ENCODE results near the gene RAC3. TPM values are rescaled to one million over a fixed set of nuclear protein-coding genes. Genes with fewer than 3 reads are reported as not detected.

RAC3 gene
- total and polyA plus RNA-seq, 2 donors: 4.7 to 6.9 TPM

DNA sequence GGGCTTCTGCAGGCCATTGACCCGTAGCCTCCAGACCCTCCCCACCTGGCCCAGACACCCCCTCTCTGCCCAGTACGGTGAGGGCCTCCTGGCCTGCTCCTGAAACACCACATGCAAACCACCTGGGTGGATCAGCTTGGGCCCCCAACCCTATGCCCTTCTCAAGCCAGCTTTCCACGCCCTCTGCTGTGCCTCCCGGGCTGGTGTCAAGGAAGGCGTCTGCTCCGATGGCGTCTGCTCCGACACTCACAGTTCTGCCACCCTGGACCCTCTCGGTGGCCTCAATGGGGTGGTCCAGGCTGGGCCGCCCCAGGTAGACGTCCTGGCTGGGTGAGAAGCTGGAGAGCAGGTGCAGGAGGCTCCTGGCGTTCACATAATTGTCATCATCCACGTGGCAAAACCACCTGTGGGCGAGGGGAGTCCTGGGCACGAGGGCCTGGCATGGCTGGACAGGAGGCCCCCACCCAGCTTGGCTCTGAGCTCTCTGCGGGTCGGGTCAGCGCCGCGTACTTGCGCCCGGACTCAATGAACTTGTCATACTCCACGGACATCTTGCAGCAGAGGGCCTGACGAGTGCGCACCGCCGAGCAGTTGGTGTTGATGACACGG, 18.8 kb downstream of the RAC3 start:
- no peak for DNase-seq (ENCODE audit: low read depth in 6 of 9, low spot score in 9 of 9)
- H3K27me3 ChIP-seq (ENCODE audit: control insufficient read depth in 2 of 2, insufficient read depth in 1 of 2, low read length in 1 of 2): no peaks in the 10 kb centered on the region
- peaks cover 34 to 45% of the 10 kb centered on the region in 2 donors for H3K36me3 ChIP-seq (ENCODE audit: control insufficient read depth in 2 of 2, insufficient read depth in 2 of 2, low read length in 1 of 2)
- H3K27ac ChIP-seq (ENCODE audit: low read depth in 1 of 2, low read length in 1 of 2): no peak overlapping the region
- H3K4me1 ChIP-seq (ENCODE audit: control insufficient read depth in 2 of 2, insufficient read depth in 2 of 2, low read length in 2 of 2): peaks cover 16 to 22% of the 10 kb centered on the region in 2 donors
- H3K9me3 ChIP-seq (ENCODE audit: control insufficient read depth in 2 of 2, insufficient read depth in 1 of 2, low read length in 1 of 2): no peaks in the 10 kb centered on the region
- 95% methylated on average over 28 of the region's 28 CpGs for WGBS
- H3K4me3 ChIP-seq (ENCODE audit: low read length in 2 of 2): peak overlapping the region in 1 of 2 donors; percentile 42

DNA sequence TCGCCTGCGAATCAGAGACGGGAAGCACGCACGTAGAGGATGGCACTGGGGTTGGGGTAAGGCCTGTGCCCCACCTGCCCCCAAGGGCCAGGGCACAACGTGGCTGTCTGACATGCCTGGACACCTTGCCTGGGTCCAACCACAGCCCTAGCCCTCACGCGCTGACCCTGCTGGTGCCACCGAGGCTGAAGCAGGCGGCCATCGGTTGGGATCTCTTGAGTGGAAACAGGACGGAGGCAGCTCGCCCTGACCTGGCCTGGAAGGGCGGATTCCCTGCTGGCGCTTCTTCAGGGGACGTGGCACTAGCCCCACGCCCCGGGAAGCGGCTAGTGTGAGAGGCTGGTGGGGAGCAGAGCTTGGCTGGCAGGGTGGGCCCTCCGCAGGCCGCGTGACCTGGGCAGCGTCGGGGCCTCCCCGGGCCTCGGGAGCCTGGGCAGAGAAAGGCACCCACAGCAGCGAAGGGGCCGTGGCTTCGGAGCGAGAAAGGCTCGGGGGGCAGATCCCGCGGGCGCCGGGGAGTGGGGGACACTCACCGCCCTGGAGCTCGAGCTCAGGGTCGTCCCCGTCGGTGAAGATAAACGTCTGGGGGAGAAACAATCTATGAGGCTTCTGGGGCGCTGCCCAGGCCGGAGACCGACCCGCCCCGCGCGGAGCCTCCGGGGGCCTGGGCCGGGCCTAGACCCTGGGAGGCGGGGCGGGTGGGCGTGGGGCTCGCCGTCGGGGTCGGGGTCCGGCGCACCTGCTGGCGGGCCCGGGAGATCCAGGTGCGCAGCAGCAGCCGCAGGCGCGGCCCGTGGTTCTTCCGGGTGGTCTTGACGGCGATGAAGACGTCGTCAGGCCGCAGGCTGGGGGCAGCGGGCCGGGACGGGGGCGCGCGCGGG, 19.5 kb downstream of the RAC3 start:
- Histone ChIP-seq H3K4me1 (ENCODE audit: control insufficient read depth in 2 of 2, insufficient read depth in 2 of 2, low read length in 2 of 2) (peaks cover 16 to 22% of the 10 kb centered on the region in 2 donors), H3K36me3 (ENCODE audit: control insufficient read depth in 2 of 2, insufficient read depth in 2 of 2, low read length in 1 of 2) (peaks cover 42 to 52% of the 10 kb centered on the region in 2 donors), H3K27ac (ENCODE audit: low read depth in 1 of 2, low read length in 1 of 2) (no peak overlapping the region), H3K27me3 (ENCODE audit: control insufficient read depth in 2 of 2, insufficient read depth in 1 of 2, low read length in 1 of 2) (no peaks in the 10 kb centered on the region), H3K9me3 (ENCODE audit: control insufficient read depth in 2 of 2, insufficient read depth in 1 of 2, low read length in 1 of 2) (no peaks in the 10 kb centered on the region), H3K4me3 (ENCODE audit: low read length in 2 of 2) (peak overlapping the region; percentile 42 to 94)
- 23% methylated on average over 79 of the region's 79 CpGs for WGBS
- DNase-seq (ENCODE audit: low read depth in 6 of 9, low spot score in 9 of 9): no peak

DNA sequence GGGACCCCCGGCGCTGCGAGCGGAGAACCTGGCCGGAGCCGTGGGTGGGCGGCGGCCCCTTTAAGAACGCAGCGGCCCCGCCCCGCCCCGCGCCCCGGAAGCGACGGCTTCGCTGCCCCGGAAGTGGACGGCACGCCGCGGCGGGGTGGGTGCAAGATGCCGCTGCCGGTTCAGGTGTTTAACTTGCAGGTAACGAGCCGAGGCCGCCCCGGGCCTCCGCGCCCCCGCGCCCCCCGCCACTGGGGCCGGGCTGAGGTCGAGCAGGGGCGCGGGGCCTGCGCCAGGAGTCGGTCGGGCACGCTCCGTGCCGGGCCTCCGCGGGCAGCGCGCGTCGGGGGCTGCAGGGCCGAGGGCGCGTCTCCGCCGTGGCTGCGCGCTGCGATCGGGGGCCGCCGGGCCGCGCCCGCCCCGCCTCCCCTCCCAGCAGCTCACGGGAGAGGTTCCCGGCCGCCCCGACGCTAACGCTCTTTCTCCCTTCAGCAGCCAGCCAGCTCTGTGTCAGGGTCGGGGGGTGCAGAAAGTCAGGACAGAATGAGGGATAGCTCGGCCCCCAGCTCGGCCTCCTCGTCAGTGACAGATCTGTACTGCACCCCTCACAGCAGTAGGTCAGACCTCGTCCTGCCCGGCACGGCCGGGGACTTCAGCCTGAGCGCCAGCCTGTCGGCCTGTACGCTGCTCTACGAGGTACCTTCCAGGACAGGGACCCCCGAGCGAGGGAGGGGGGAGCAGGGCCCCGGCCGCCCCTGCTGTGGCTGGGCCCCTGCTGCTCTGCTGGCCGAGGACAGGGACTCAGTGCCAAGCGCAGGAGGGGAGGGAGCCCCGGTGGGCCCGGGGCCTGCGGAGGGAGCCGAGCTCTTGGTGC, 20.5 kb downstream of the RAC3 start, which contains the start of the genes GPS1 and RFNG:
GPS1 (plus strand) TSS at position 123 of the 862 bp plus-strand sequence; CDS start at position 157, 34 bp downstream.
RFNG (minus strand) TSS at position 36 of the 862 bp plus-strand sequence. CDS start 45 bp downstream, outside the sequence.
- under 1% methylated on average over 94 of the region's 94 CpGs for WGBS
- no peaks in the 10 kb centered on the region for H3K9me3 ChIP-seq (ENCODE audit: control insufficient read depth in 2 of 2, insufficient read depth in 1 of 2, low read length in 1 of 2)
- peak in 7 of 9 donors; percentile 30 to 86 (median 64) for DNase-seq (ENCODE audit: low read depth in 6 of 9, low spot score in 9 of 9)
- H3K4me1 ChIP-seq (ENCODE audit: control insufficient read depth in 2 of 2, insufficient read depth in 2 of 2, low read length in 2 of 2): peaks cover 16 to 22% of the 10 kb centered on the region in 2 donors
- peak within 1 kb of the TSS in 1 of 2 donors; percentile 36 for H3K27ac ChIP-seq (ENCODE audit: low read depth in 1 of 2, low read length in 1 of 2)
- H3K36me3 ChIP-seq (ENCODE audit: control insufficient read depth in 2 of 2, insufficient read depth in 2 of 2, low read length in 1 of 2): peaks cover 48 to 58% of the 10 kb centered on the region in 2 donors
- H3K27me3 ChIP-seq (ENCODE audit: control insufficient read depth in 2 of 2, insufficient read depth in 1 of 2, low read length in 1 of 2): no peaks in the 10 kb centered on the region
- peak within 1 kb of the TSS; percentile 74 to 94 for H3K4me3 ChIP-seq (ENCODE audit: low read length in 2 of 2)

DNA sequence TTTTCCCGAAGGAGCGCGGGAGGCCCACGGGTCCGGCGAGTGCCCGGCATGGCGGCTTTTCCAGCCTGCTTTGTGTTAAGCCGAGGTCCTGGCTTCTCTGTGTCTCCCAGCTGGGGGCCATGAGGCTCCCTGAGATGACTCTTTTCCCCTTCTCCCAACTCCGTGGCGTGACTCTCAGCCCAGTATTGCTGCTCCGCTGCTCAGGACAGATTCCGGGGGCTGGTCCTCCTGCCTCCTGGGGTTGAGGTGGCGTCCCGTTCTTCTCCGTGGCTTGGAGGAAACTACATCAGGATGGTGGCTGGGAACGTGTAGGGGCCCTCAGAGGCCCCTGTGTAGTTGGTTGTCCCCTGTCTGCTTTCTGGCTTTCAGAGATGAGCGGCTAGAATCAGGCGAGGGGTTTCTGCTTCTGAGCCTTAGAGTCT, 21.2 kb downstream of the RAC3 start:
- 45% methylated on average over 19 of the region's 19 CpGs for WGBS
- H3K27ac ChIP-seq (ENCODE audit: low read depth in 1 of 2, low read length in 1 of 2): no peak overlapping the region
- peaks cover 51 to 61% of the 10 kb centered on the region in 2 donors for H3K36me3 ChIP-seq (ENCODE audit: control insufficient read depth in 2 of 2, insufficient read depth in 2 of 2, low read length in 1 of 2)
- H3K4me3 ChIP-seq (ENCODE audit: low read length in 2 of 2): peak overlapping the region; percentile 74 to 94
- no peaks in the 10 kb centered on the region for H3K27me3 ChIP-seq (ENCODE audit: control insufficient read depth in 2 of 2, insufficient read depth in 1 of 2, low read length in 1 of 2)
- no peaks in the 10 kb centered on the region for H3K9me3 ChIP-seq (ENCODE audit: control insufficient read depth in 2 of 2, insufficient read depth in 1 of 2, low read length in 1 of 2)
- H3K4me1 ChIP-seq (ENCODE audit: control insufficient read depth in 2 of 2, insufficient read depth in 2 of 2, low read length in 2 of 2): peaks cover 16 to 22% of the 10 kb centered on the region in 2 donors
- DNase-seq (ENCODE audit: low read depth in 6 of 9, low spot score in 9 of 9): no peak

DNA sequence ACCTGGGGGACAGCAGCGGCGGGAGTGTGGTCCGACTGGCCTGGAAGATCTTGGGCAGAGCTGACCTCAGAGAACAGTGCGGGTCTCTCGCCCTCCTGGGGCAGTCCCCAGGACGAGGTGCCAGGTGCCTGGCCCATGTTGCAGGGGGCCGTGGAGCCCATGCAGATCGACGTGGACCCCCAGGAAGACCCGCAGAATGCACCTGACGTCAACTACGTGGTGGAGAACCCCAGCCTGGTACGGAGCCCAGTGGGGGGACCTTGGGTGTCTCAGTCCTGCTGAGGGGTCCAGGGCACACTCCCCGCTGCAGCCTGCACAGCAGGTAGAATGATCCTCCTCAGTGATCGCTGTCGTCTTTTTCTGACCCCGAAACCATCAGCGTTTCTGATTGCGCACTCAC, 21.7 kb downstream of the RAC3 start:
- Histone ChIP-seq H3K27ac (ENCODE audit: low read depth in 1 of 2, low read length in 1 of 2) (no peak overlapping the region), H3K9me3 (ENCODE audit: control insufficient read depth in 2 of 2, insufficient read depth in 1 of 2, low read length in 1 of 2) (no peaks in the 10 kb centered on the region), H3K36me3 (ENCODE audit: control insufficient read depth in 2 of 2, insufficient read depth in 2 of 2, low read length in 1 of 2) (peaks cover 53 to 61% of the 10 kb centered on the region in 2 donors), H3K27me3 (ENCODE audit: control insufficient read depth in 2 of 2, insufficient read depth in 1 of 2, low read length in 1 of 2) (no peaks in the 10 kb centered on the region), H3K4me1 (ENCODE audit: control insufficient read depth in 2 of 2, insufficient read depth in 2 of 2, low read length in 2 of 2) (peaks cover 16 to 22% of the 10 kb centered on the region in 2 donors), H3K4me3 (ENCODE audit: low read length in 2 of 2) (no peak overlapping the region)
- DNase-seq (ENCODE audit: low read depth in 6 of 9, low spot score in 9 of 9): no peak
- 97% methylated on average over 19 of the region's 19 CpGs for WGBS

DNA sequence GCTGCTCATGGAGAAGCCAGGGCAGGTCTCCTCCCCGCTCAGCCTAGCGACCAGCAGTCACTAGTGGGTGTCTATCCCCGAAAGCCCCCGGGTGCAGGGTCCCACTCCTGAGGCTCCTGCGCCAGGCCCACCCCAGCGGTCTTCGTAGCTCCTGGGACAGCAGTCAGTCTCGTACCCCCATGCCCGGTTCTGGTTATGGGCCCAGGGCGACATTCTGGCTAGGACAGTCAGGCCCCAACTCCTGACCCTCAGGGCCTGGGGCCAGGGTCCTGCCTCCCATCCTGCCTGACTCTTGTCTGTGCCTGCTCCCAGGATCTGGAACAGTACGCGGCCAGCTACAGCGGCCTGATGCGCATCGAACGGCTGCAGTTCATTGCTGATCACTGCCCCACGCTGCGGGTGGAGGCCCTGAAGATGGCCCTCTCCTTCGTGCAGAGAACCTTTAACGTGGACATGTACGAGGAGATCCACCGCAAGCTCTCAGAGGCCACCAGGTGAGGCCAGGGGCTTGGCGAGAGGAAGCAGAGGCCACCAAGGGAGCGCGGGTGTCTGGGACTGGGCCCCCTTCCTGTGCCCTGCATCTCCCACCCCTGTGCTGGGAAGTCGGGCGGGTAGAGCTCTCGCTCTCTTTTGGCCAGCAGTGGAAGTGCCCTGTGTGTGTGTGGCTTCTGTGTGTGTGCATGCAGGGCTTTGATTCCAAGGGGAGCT, 22.2 kb downstream of the RAC3 start:
- Histone ChIP-seq H3K4me3 (ENCODE audit: low read length in 2 of 2) (no peak overlapping the region), H3K36me3 (ENCODE audit: control insufficient read depth in 2 of 2, insufficient read depth in 2 of 2, low read length in 1 of 2) (peaks cover 57 to 61% of the 10 kb centered on the region in 2 donors), H3K4me1 (ENCODE audit: control insufficient read depth in 2 of 2, insufficient read depth in 2 of 2, low read length in 2 of 2) (peaks cover 16 to 22% of the 10 kb centered on the region in 2 donors), H3K27me3 (ENCODE audit: control insufficient read depth in 2 of 2, insufficient read depth in 1 of 2, low read length in 1 of 2) (no peaks in the 10 kb centered on the region), H3K9me3 (ENCODE audit: control insufficient read depth in 2 of 2, insufficient read depth in 1 of 2, low read length in 1 of 2) (no peaks in the 10 kb centered on the region), H3K27ac (ENCODE audit: low read depth in 1 of 2, low read length in 1 of 2) (no peak overlapping the region)
- no peak for DNase-seq (ENCODE audit: low read depth in 6 of 9, low spot score in 9 of 9)
- WGBS: 98% methylated on average over 28 of the region's 28 CpGs

DNA sequence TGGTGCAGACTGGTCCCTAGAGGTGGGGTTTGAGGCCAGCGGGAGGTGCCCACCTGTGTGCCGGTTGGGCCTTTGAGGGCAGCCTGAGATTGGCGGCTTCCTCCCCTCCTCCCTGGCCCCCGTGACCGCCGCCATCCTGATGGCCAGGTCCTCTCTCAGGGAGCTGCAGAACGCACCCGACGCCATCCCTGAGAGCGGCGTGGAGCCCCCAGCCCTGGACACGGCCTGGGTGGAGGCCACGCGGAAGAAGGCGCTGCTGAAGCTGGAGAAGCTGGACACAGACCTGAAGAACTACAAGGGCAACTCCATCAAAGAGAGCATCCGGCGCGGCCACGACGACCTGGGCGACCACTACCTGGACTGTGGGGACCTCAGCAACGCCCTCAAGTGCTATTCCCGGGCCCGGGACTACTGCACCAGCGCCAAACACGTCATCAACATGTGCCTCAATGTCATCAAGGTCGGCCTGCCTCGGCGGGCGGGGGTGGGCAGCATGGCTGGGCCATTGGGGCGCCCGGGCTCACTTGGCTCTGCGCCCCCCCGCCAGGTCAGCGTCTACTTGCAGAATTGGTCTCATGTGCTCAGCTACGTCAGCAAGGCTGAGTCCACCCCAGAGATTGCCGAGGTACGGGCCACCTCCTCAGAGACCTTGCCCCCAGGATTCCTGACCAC, 23.0 kb downstream of the RAC3 start:
- Histone ChIP-seq H3K9me3 (ENCODE audit: control insufficient read depth in 2 of 2, insufficient read depth in 1 of 2, low read length in 1 of 2) (no peaks in the 10 kb centered on the region), H3K27me3 (ENCODE audit: control insufficient read depth in 2 of 2, insufficient read depth in 1 of 2, low read length in 1 of 2) (no peaks in the 10 kb centered on the region), H3K4me1 (ENCODE audit: control insufficient read depth in 2 of 2, insufficient read depth in 2 of 2, low read length in 2 of 2) (peaks cover 16 to 22% of the 10 kb centered on the region in 2 donors), H3K27ac (ENCODE audit: low read depth in 1 of 2, low read length in 1 of 2) (no peak overlapping the region), H3K4me3 (ENCODE audit: low read length in 2 of 2) (no peak overlapping the region), H3K36me3 (ENCODE audit: control insufficient read depth in 2 of 2, insufficient read depth in 2 of 2, low read length in 1 of 2) (peaks cover 61 to 67% of the 10 kb centered on the region in 2 donors)
- no peak for DNase-seq (ENCODE audit: low read depth in 6 of 9, low spot score in 9 of 9)
- 98% methylated on average over 38 of the region's 38 CpGs for WGBS

All from thymus (tissue), 11 donors.